ENCODE results near the gene DNA2. TPM values are rescaled to one million over a fixed set of nuclear protein-coding genes. Genes with fewer than 3 reads are reported as not detected.

Gene DNA2
- total RNA-seq, 1 experiment from 2014 or later, result 20.9 TPM

GRCh38 chr10:68492118-68492517, 20.3 kb upstream of the DNA2 start:
- Histone ChIP-seq H3K9me3 (ENCODE audit: control insufficient read depth in 1 of 2, insufficient read depth in 1 of 2, low read depth in 1 of 2, low read length in 2 of 2) (no peaks in the 10 kb centered on the region), H3K79me2 (ENCODE audit: insufficient read depth, low read length) (no peaks in the 10 kb centered on the region), H3K4me3 (replicated peaks in 1 of 2; ENCODE audit: low read depth in 1 of 2, low read length in 2 of 2) (no peak overlapping the region), H2AFZ (ENCODE audit: low read depth, low read length, poor library complexity, severe bottlenecking) (no peak overlapping the region), H3K27me3 (ENCODE audit: insufficient read depth, low read length) (no peaks in the 10 kb centered on the region), H3K4me2 (ENCODE audit: low read length) (no peak overlapping the region), H3K36me3 (ENCODE audit: control insufficient read depth in 1 of 2, insufficient read depth in 2 of 2, low read length in 2 of 2) (no peaks in the 10 kb centered on the region), H3K4me1 (ENCODE audit: control insufficient read depth in 1 of 2, insufficient read depth in 2 of 2, low read length in 2 of 2) (no peaks in the 10 kb centered on the region), H3K9me2 (ENCODE audit: insufficient read depth) (no peaks in the 10 kb centered on the region), H3K27ac (ENCODE audit: low read depth, low read length) (no peak overlapping the region), H4K20me1 (ENCODE audit: insufficient read depth) (no peaks in the 10 kb centered on the region), H3K9ac (ENCODE audit: low read length) (no peak overlapping the region)
- ATAC-seq (no peak), DNase-seq (ENCODE audit: low read depth, low spot score) (no peak)
- ChIA-PET RAD21 (ENCODE audit: low non-redundant PET in 1 of 2, low total read pairs in 2 of 2, uncharacterized antibody in 2 of 2, unreplicated experiment in 2 of 2) (no interaction called here), CTCF (no interaction called here), POLR2A (no interaction called here)
- no peak for TF ChIP-seq ZFX (IDR thresholded peaks at IDR 0.05)
- TF ChIP-seq MAX (IDR thresholded peaks at IDR 0.05), result no peak
- BruUV-seq (replicated peaks), result no TSS peak
- intact Hi-C loops (cut with micrococcal nuclease), result no loop called here

GRCh38 chr10:68489919-68490318, 18.1 kb upstream of the DNA2 start:
- ATAC-seq, result no peak
- intact Hi-C loops (cut with micrococcal nuclease), result no loop called here
- no TSS peak for BruUV-seq (replicated peaks)
- ChIA-PET CTCF (no interaction called here), POLR2A (no interaction called here), RAD21 (ENCODE audit: low non-redundant PET in 1 of 2, low total read pairs in 2 of 2, uncharacterized antibody in 2 of 2, unreplicated experiment in 2 of 2) (no interaction called here)
- H2AFZ ChIP-seq (ENCODE audit: low read depth, low read length, poor library complexity, severe bottlenecking), result no peak overlapping the region
- H3K4me2 ChIP-seq (ENCODE audit: low read length), result no peak overlapping the region
- no peaks in the 10 kb centered on the region for H3K27me3 ChIP-seq (ENCODE audit: insufficient read depth, low read length)
- no peaks in the 10 kb centered on the region for H3K4me1 ChIP-seq (ENCODE audit: control insufficient read depth in 1 of 2, insufficient read depth in 2 of 2, low read length in 2 of 2)
- no peak overlapping the region for H3K4me3 ChIP-seq (replicated peaks in 1 of 2; ENCODE audit: low read depth in 1 of 2, low read length in 2 of 2)
- H3K36me3 ChIP-seq (ENCODE audit: control insufficient read depth in 1 of 2, insufficient read depth in 2 of 2, low read length in 2 of 2), result no peaks in the 10 kb centered on the region; a peak in 1 of 4 replicates
- DNase-seq (ENCODE audit: low read depth, low spot score), result no peak
- H3K27ac ChIP-seq (ENCODE audit: low read depth, low read length), result no peak overlapping the region
- no peak overlapping the region for H3K9ac ChIP-seq (ENCODE audit: low read length)
- no peaks in the 10 kb centered on the region for H3K9me3 ChIP-seq (ENCODE audit: control insufficient read depth in 1 of 2, insufficient read depth in 1 of 2, low read depth in 1 of 2, low read length in 2 of 2)
- no peaks in the 10 kb centered on the region for H3K79me2 ChIP-seq (ENCODE audit: insufficient read depth, low read length)
- no peaks in the 10 kb centered on the region for H4K20me1 ChIP-seq (ENCODE audit: insufficient read depth)
- H3K9me2 ChIP-seq (ENCODE audit: insufficient read depth), result no peaks in the 10 kb centered on the region
- TF ChIP-seq CBX3 (IDR thresholded peaks at IDR 0.05; ENCODE audit: low read depth) (no peak), YY1 (IDR thresholded peaks at IDR 0.05; ENCODE audit: extremely low read depth, insufficient replicate concordance, low read depth, low read length) (no peak), ZNF274 (IDR thresholded peaks at IDR 0.05; ENCODE audit: low read depth, low read length) (no peak), ZFX (IDR thresholded peaks at IDR 0.05) (no peak), CEBPB (IDR thresholded peaks at IDR 0.05; ENCODE audit: low read depth) (no peak), EGR1 (IDR thresholded peaks at IDR 0.05; ENCODE audit: low read depth) (no peak), JUND (IDR thresholded peaks at IDR 0.05) (no peak), CTCF (IDR thresholded peaks at IDR 0.05 in 2 of 3, conservative IDR thresholded peaks at IDR 0.05 in 1 of 3; ENCODE audit: borderline replicate concordance in 1 of 3, insufficient read depth in 1 of 3, low read depth in 2 of 3, low read length in 2 of 3) (no peak), RAD21 (IDR thresholded peaks at IDR 0.05; ENCODE audit: low read depth) (no peak), ELF1 (IDR thresholded peaks at IDR 0.05; ENCODE audit: borderline replicate concordance, low read depth) (no peak), REST (IDR thresholded peaks at IDR 0.05; ENCODE audit: low read depth) (no peak), SRF (IDR thresholded peaks at IDR 0.05; ENCODE audit: low read depth) (no peak), POLR2AphosphoS5 (IDR thresholded peaks at IDR 0.05; ENCODE audit: low read depth, low read length) (no peak), MAX (IDR thresholded peaks at IDR 0.05) (no peak), FOSL1 (IDR thresholded peaks at IDR 0.05; ENCODE audit: low read depth) (no peak), SP1 (IDR thresholded peaks at IDR 0.05; ENCODE audit: low read depth) (no peak), POLR2A (IDR thresholded peaks at IDR 0.05; ENCODE audit: borderline replicate concordance, extremely low read depth, insufficient read depth, insufficient read length) (no peak), ATF3 (IDR thresholded peaks at IDR 0.05) (no peak)

All from HCT116 (cell line).